SIG-M5 (cell line): Measurements from ENCODE around the gene MSANTD1.

Source experiments
- DNase-seq: peaks from one replicate; lab custom pipeline; 2025; lab: John Stamatoyannopoulos, UW

Gene MSANTD1

DNA sequence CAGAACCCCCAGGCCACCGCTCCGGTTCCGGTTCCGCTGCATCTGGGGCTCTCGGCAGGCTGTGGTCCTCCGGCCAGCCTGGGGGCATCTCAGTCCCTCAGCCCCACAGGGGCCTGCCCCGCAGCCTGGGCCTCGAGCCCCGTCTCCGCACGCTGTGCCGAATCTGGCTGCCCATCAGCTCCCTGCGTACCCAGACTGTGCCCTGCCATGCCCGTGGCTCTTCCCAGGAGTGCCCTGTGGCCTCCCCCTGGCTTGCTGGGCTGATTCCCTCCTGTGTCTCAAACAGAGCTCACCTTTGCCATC, 830 bp upstream of the MSANTD1 start:
- DNase-seq = no peak

GRCh38 chr4:3249711-3250437, 915 bp downstream of the MSANTD1 start:
- no peak for DNase-seq

- no peak for DNase-seq
These were observed 1.5 kb downstream of the MSANTD1 start for GRCh38 chr4:3250438-3250955.

GRCh38 chr4:3250956-3251690, 2.2 kb downstream of the MSANTD1 start:
- no peak for DNase-seq

GRCh38 chr4:3251691-3252479, 2.9 kb downstream of the MSANTD1 start:
- no peak for DNase-seq

DNA sequence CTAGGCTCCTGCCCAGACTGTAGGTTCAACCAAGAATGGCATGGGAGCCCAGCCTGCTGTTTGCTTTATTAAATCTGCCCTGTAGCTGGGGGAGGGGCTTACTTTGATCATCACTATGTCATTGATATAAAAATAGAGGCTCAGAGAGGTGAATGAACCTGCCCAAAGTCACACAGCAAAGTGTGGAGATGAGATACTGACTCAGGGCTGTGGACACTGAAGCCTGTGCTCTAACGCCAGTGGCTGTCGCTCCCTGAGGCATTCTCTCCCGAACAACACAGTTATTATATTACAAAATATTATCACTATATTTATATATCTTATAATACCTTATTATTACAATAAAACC, 3.5 kb downstream of the MSANTD1 start:
- no peak for DNase-seq

- DNase-seq = no peak
These were observed 4.1 kb downstream of the MSANTD1 start for GRCh38 chr4:3252831-3253641.

GRCh38 chr4:3253808-3254207, 4.8 kb downstream of the MSANTD1 start:
- DNase-seq = no peak

DNA sequence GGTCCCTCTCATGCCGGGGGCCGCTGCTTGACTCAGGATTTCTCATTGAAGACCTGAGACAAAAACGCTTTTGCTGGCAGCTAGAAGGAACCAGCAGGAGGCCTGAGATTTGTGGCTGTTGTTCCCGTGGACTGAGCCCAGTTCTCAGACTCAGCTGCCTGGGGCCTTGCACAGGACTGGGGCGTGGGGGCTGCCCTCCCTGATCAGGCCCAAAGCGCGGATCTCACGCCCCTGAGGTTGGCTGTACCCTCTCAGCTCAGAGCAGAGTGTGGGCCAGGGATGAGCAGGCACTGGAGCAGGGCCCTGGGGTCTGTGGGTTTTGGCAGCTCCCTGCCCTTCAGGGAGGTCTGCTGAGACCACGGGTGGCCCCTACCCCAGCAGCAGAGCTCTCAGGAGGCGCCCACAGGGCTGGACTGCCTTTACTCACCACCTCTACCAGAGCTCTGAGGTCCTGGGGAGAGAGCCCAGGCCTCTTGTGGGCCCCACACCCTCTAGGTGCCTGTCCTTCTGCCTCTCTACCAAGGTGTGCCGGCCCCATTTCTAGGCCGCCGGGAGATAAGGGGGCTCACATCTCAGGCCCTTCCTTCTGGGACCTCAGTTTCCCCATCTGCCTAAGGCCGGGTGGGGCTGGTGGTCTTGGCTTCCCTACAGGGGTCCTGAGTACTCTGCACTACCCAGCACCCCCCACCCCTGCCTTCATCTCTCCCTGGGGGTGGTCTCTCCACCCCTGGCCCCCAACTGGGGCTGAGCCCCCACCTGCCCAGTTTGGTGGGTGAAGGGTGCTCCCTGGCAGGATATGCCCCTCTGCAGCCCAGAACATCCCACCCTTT, 5.6 kb downstream of the MSANTD1 start:
- no peak for DNase-seq

GRCh38 chr4:3255611-3256186, 6.7 kb downstream of the MSANTD1 start:
- DNase-seq = no peak

GRCh38 chr4:3256230-3257102, 7.5 kb downstream of the MSANTD1 start:
- no peak for DNase-seq

- DNase-seq = no peak
These were observed 8.2 kb downstream of the MSANTD1 start for GRCh38 chr4:3257103-3257555.

DNA sequence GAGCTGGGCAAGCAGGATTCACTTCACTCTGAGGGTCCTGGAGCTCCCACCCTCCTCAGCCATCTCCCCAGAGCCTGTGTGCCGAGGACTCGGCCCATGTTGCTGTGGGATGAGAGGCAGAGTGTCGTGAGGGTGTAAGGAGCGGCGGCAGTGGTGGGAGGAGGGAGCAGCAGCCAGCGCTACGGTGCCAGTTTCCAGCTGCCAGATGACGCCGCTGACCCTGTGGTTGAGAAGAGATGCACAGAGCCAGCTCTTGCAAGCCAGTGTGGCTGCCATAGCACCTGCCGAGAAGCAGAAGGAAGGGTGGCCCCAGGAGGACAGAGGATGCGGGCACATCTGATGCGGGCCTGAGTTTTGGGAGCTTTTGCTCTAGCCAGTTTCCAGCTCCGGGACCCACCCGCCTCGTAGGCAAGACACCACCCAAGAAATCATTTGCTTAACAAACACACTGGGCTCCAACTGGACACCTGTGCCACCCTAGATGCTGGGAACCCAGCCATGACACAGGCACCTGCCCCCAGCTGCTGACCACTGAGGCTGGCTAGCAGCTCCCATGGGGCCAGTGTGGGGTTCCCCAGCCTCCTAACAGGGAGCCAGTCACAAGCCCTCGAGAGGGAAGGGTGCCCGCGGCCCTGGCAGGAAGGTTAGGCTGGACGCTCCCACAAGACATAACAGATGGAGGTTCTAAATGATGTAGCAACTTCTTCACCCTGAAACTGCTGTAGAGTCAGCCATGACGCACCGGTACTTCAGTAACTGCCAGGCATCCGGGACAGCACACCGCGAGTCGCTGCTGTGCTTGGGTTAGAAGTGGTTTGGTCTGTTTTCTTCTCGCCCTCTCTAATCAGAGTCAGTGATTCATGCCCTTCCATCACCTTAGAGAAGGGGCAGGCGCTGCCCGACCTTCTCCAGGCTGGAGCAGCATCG, 8.9 kb downstream of the MSANTD1 start:
- DNase-seq = no peak

DNA sequence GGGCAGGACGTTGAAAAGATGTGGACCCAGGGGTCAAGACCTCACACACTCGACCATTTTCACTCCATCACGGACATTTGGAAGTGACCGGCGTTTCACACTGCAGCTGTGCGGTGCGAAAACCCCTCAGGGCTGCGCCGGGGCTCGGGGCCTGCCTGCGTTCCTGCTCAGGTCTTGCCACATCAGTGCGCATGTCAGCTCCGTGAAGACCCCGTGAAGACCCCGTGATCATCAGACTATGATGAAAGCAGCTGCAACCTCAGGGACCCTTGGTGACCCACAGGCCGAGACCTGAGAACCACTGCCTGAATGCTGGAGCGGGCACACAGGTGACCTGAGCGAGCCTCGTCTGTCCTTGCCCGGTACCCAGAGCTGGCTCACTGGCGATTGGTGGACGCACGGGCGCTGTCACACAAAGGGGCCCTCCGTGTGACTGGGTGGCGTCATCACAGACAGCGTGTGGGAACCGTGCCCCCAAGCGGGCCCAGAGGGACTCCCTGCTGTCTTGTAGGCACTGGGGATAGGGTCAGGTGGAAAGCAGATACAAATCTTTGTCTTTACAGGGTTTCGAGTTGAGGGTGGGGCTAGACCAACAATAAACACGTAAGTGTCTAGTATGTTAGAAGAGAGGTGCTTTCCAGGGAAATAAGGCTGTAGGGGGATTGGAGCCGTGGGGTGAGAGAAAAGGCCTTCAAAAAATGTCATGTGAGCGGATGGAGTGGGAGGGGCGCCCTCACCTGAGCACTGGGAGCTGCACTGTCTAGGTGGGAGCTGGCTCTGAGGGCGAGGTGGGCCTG, 12.7 kb downstream of the MSANTD1 start:
- no peak for DNase-seq

GRCh38 chr4:3262208-3263052, 13.5 kb downstream of the MSANTD1 start:
- DNase-seq = no peak

DNA sequence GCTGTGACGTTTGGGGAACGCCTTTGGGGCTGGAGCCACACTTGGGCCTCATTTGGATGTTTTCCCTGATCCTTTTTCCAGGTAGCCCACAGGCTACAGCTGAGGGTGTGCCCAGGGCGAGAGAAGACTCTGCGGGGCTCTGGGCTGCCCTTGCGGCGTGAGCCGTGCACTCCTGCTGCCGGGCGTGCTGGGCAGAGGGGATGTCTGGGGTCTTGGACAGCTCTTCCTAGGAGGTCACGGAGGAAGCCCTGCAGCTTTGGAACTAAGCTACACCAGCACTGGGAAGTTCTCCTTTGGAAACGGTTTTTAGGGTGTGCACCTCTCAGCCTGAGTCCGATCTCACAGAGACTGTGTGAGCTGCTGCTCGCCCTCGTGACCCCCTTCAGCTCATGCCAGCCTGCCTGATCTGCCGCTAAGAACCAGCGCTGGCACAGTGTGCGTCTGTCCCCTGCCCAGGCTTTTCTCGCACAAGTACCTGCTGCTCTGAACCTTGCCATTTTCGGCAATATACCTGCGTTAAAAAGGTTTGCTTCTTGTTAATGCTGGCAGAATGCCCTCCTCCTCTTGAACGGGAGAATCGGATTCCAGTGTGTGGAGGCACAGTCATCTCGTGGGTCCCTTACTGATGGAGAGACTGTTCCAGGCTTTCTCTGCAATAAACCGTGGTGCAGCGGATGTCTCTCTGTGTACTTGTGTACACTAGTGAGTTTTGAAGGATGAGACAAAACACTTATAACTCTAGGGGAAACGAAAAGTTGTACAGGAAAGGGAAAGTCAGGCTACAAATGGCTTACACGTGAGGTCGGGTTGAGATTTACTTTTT, 14.3 kb downstream of the MSANTD1 start:
- no peak for DNase-seq
